NK-92 (cell line): ENCODE measurements around the gene RAB9B.
"Not testable (repeated sequence)": the region's sequence is repeated elsewhere in the genome, so short reads cannot be mapped to it uniquely, and the experiment has no call there.

ENCODE experiments used
- DNase-seq: peaks from one replicate; lab custom pipeline; 2025; ENCODE audit not compliant: unreplicated experiment; lab: John Stamatoyannopoulos, UW

RAB9B gene

GRCh38 chrX:103817101-103817500 is 15.0 kb downstream of the RAB9B start:
- DNase-seq, result not testable (repeated sequence)

GRCh38 chrX:103811858-103812257 is 20.2 kb downstream of the RAB9B start:
- no peak for DNase-seq

GRCh38 chrX:103806862-103807474 is 25.1 kb downstream of the RAB9B start:
- DNase-seq, result no peak

GRCh38 chrX:103805860-103806259 is 26.2 kb downstream of the RAB9B start:
- DNase-seq, result no peak

- DNase-seq, result no peak
Measured at GRCh38 chrX:103800318-103800717, 31.7 kb downstream of the RAB9B start.

- no peak for DNase-seq
Measured at GRCh38 chrX:103797691-103798090, 34.4 kb downstream of the RAB9B start.

- no peak for DNase-seq
Measured at GRCh38 chrX:103794119-103794518, 37.9 kb downstream of the RAB9B start.

GRCh38 chrX:103793545-103793940 is 38.5 kb downstream of the RAB9B start:
- no peak for DNase-seq

GRCh38 chrX:103792916-103793544 is 39.0 kb downstream of the RAB9B start:
- DNase-seq, result no peak

GRCh38 chrX:103791826-103792485 is 40.1 kb downstream of the RAB9B start:
- no peak for DNase-seq

- DNase-seq, result no peak
Measured at GRCh38 chrX:103791228-103791627, 40.8 kb downstream of the RAB9B start.

GRCh38 chrX:103789004-103789403 is 43.1 kb downstream of the RAB9B start:
- no peak for DNase-seq

GRCh38 chrX:103783971-103784370 is 48.1 kb downstream of the RAB9B start:
- no peak for DNase-seq

GRCh38 chrX:103783196-103783595 is 48.9 kb downstream of the RAB9B start:
- no peak for DNase-seq

GRCh38 chrX:103782640-103783039 is 49.4 kb downstream of the RAB9B start:
- no peak for DNase-seq

- DNase-seq, result no peak
Measured at GRCh38 chrX:103781706-103782105, 50.4 kb downstream of the RAB9B start.

GRCh38 chrX:103781062-103781402 is 51.0 kb downstream of the RAB9B start:
- no peak for DNase-seq

GRCh38 chrX:103780336-103781061 is 51.6 kb downstream of the RAB9B start:
- DNase-seq, result no peak

- DNase-seq, result no peak
Measured at GRCh38 chrX:103779141-103779789, 52.8 kb downstream of the RAB9B start.

GRCh38 chrX:103776546-103776945 is 55.5 kb downstream of the RAB9B start, which contains the start of gene PLP1:
Gene PLP1 (plus strand): TSS chrX:103776840. CDS start chrX:103776996, 156 bp downstream.
- DNase-seq, result no peak

- no peak for DNase-seq
Measured at GRCh38 chrX:103774070-103774642, 57.9 kb downstream of the RAB9B start.
